DMS114 treated with DMSO at 0.1 percent for 48 hours (cell line): ENCODE measurements around the gene AATF.

ENCODE experiments used
- DNase-seq: peaks from one replicate; lab custom pipeline; 2025; ENCODE audit not compliant: unreplicated experiment; lab: John Stamatoyannopoulos, UW

AATF gene

DNA sequence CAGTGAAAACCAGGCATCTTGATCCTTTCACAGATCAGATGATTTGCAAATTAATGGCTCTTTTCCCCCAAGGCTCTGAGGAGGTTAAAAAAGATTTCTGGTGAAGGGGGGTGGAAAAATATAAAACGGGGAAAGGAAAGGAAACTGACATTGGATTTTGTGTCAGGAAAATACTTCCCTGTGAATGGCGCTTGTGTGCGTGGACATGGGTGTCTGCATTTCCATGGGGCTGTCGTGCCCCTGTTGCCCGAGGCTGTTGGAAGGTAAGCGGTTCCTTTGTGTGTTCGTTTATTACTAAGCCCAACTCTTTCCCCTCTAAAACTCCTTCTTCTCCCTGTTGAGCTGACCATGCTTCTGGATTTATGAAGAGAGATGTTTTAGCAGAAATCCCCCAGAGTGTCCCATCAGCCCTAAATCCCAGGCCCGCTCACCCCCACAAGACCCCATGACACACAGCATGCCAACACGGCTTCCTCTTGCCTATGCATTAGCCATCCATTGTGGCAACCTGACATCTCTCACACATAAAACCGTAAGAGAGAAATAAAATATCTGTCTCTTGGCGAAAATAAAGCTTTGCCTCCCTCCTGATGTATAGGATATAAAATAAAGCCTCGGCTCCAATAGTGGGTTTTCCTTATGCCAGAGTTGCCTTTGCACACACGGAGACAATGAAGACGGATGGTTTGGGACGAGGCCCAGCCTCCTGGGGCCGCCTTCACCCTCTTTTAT, 18.7 kb upstream of the AATF start:
- no peak for DNase-seq

DNA sequence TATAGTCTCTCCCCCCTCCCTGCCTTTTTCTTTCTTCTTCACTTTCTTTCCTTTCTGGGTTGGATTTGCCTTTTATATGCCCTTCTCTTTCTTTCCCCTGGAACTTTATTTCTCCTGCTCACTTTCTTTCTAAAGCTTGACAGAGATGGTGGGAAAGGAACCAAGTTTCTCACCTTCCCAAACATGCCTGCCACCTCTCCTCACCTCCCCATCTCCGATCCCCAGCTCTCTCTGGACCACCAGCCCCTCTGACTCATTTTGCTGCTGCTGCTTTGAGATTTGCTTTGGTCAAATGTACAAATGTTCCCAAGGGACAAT, 18.2 kb upstream of the AATF start:
- DNase-seq = no peak

DNA sequence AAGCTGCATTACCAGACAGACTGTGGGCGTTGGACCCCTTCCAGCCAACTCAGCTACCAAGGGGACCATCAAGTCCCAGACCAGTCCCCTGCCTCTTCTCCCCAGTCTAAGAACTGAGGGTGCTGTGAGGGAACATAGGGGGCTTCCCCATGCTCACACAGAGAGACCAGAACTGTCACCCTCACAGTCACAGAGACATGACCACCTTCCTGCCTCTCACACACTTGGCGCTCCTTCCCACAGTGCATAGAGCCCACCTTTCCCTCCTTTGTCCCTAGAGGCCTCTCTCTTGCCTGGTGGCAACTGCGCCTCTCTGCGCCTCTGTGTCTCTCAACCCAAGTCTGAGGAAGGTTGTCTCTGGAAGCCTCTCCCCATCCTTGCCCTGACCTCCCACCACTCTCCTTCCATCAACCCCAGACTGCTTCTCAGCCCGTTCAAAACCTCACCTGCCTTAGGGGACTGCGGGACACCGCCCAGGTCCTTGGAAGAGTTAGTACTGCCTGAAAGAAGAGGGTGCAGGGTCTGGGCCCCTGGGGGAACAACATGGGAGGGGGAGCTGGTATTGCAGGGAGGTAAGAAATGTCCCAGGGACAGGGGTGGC, 17.6 kb upstream of the AATF start:
- DNase-seq = no peak

DNA sequence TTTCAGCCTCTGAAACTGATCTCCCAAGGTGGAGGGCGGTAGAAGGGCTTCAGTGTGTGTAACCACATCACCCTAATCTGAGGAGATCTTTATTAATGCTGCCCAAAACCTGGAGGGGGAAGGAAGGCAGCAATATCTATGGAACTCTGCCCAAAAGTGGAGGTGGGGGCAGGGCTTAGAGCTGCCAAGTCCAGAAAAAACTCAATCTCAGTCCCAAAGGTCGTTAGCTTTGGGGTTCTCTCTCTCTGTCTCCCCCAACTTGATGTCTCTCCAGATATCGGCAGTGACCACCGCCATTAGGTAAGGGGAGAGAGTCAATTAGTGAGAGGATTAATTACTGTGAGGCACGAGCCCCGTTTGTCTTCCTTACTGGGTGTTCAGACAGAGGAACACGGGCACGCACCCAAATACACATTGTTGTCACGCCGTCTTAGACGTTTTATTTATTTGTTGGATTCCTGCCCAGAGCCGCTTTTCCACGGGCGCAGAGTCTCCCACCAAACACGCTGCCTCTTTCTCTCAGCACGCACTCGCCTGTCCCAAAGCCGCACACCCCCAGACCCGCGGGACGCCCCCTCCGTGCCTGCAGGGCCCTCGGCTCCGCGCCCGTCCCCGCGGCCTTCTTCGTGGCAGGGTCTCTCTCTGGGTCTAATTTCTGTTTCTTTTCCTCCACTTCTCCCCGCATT, 16.9 kb upstream of the AATF start:
- DNase-seq = no peak

DNA sequence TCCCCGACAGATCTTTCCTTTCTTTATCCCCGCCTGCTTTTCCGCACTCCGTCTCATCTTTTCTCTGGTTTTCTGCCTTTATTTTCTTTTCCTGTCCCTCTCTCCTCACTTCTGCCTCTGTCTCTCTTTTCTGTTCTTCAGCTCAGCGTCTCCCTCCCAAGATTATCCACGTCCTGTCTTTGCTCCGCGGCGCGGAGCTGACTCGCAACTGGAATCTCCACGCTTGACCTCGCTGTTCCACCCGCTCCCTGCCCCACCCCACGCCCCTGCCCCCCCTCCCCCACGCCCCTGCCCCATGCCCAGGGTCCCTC, 16.4 kb upstream of the AATF start:
- no peak for DNase-seq

DNA sequence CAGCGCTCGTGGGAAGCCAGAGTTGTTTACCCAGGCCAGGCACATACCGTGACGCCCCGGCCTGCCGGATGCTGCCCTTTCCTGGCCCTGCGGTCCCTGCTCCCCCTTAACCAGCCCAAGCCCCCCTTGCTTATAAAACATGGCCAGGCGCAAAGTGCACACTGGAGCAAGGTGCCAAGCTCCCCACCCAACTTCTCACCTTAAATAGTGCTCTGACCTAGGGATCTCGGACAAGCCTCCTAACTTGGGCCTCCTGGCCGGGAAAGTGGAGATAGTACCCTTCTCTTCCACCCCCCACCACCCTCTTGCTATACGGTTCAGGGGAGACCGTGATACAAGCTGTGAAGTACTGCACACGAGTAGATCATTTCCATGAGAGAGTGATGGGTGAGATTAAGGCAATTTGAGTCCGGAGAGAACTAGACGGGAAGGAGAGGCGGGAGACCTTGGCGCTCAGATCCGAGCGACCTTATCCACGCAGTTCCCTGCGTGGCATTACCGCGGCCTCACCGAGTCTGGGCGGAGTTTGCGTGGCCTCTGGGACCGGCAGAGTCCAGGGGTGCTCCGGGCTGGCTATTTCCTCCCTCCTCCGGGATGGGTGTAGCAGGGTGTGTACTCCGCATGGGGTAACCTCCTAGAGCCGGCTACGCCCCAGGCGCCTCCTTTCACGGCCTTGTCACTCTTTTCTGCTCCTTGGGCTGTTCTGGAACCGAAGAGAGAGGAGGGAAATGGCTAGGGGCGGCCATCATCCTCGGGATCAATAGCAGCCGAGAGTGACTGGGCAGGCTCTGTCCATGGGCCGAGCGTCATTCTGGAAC, 15.9 kb upstream of the AATF start:
- DNase-seq = no peak

DNA sequence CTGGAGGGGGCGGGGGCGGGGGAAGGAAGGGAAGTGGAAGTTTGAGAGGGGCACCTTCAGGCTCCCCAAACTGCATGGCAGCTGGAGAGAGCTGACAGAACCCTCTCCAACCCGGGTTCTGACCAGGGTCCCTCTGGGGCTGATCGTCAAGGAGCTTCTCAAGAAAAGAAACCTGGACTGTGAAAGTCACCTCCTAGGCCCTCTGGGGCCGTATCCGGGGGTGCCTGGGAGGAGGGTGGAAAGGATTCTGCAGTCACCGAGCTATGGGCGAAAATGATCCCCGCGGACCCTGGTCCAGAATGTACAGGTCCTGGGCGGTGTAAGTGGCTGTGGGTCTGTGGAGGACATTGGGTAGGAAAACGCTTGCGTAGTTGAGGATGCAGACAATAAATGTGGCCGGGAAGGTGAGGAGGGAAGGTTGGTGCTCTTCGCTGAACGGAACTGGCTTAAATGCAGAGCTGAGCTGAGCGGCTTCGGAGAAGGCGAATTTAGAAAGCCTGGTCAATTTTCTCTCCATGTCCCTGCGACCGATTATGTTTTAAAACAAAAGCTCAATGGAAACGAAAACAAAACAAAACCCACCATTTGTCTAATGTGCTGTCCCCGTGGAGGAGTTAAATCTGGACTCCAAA, 15.1 kb upstream of the AATF start:
- no peak for DNase-seq

DNA sequence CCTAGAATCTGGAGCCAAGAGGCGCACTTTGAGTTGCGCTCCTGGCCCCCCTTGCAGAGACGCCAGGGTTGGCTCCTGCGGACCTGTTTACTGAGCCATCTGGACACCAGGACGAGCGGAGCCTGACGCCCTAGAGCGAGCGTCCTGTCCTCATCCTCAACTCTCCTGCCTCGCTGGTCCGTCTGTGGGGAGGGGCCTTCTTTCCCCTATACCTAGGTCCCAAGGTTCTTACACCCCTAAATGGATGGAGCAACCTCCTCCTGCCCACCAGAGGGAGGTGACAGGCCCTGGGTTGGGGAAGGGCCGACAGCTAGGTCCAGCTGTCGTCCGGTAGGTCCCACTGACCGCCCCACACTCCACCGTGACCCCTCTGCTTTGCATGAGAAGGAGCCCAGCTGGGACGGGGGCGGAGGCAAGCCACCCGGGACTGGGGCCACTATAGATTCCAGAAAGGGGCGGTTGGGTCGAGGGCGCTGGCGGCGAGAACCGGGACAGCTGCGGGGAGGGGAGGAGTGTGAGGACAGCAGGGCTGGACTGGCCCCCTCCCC, 14.5 kb upstream of the AATF start:
- no peak for DNase-seq

DNA sequence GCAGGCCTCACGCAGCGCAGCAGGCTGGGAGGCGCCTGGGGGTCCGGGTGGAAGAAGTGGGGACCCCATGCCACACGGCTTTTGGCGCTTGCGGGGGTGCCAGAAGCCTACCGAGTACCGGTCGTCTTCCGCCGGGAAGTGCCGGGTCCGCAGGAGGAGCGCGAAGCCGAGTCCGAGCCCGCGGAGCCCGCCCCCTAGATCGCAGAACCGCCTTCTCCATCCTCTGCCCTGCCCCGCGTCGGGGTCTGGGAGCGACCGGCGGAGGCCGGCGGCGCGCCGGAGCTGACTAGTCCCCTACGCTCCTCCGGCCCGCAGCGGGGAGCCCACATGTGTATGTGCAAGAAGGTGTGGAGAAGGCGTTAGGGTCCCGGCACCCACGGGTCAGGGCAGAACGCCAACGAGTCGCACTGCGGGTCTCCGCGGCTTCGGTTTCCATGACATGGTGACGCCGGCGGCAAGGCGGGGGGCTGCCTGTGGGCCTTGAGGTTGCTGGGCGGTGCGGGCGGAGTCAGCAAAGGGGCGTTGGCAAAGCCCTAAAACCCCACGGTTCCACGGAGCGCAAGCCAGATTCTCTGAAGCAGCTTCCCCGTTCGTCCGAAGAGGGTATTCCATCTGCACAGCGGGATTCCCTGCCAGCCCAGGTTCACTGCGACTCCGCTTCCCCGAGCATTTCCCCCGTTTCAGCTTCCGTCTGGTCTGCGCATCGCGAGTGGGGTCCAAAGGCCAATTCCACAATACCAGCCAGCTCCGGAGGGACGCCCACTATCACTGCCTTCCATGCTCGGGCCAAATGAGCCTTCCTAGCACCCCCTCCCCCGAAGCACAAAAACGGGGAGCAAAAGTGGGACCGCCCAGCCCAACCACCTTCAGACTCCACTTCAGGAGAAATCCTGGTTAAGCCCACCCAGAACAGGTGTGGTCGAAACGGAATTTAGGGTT, 13.8 kb upstream of the AATF start:
- peak; percentile 34 for DNase-seq

DNA sequence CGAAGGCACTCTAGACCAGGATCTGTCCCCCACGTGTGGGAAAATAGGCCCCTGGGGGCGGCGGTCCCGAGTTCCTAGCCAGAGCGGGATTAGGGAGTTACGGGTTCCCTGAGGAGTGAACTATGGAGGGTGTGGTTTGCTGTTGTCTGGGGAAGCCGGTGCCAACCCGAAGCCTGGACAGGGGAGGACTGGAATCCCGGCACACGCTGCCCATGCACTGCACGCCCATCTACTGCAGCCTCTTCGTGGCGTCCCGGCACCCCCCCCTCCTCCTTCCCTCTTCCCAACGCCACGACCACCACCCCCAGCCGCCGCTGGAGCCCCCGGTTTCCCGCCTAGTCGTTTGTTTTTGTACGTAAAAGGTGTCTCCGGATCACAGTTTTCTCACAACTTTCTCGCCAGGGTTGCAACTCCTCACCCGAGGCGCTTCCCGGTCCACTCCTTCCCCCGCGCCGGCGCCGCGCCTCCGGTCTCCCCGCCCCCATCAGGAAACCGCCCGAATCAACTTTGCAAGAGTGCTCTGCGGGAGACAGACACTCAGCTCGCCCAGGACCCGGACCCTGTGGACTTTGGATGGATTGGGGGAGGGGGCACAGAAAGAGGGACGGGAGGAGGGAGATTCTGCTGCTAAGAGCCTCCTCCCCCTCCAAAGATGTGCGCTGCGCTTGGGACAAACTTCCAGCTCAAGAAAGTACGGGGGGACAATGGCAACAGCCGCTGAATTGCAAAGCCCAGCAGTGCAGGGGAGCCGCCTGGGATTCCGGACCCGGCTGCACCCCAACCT, 12.9 kb upstream of the AATF start:
- DNase-seq = peak; percentile 23

DNA sequence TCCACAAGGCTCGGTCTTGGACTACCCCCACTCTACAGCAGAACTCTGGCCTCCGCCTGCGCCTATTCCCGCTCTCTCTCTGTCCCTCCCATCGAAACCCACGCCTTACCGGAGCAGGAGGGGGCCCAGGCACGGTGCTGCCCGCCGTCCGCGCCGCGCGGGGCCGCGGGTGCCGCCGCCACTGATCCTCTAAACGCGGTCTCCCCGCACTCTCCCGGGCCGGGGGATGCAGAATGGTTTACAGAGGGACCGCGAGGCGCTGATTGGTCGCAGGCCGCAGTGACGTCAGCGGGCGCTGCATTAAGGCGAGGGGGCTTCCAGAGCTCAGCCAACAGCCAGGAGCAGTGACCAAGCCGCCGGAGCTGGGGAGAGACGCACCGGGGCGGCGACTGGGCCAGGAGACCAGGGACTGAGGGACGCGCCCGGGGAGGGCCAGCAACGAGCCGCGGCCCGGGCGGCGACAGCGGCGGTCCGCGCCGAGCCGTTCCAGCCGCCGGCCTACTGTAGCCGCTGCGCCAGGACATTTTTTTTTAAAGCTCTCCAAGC, 12.2 kb upstream of the AATF start:
- DNase-seq = peak; percentile 4

DNA sequence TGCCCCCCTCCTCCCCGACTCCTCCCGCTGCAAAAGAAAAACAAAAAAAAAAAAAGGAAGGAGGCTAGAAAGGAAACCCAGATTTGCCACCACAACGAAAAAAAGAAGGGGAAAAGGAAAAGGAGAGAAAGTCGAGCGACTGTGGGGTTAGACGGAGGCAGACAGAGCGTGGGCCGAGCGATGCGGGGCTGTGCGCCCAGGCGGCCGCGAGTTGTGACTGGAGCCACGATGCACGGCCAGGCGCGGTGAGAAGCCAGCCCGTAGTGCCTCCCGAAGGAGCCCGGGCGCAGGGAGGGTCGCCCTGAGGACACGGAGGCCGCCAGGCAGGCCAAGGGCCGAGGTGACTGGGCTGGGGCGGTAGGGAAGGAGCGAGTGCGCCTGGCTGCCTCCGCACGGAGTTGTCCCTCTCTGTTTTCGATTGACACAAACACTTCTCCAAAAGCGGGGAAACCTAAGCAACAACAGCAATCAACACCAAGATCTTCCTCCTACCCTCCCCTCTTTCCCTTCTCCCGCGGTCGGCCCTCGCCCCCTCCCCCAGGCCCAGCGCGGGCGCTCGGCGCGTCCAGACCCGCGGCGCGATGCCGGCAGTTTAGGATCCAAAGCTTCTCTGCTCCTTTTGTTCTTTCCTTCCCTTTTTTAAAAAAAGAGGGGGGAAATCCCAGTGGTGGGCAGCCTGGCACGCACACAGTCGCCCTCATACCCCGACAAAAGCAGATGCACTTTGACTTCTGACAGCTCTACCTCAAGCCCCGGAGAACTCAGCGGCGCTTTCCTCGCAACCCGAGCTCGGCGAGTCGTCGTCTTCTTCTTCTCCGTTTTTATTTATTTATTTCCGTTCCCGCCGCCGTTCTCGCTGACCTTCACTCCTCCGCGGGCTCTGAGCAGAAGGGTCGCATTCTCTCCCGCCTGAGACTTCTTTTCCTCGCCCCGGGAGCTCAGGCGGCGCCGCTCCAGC, 11.5 kb upstream of the AATF start, which contains the start of gene LHX1:
Gene LHX1, plus strand, starts transcription at position 475 of the 958 bp plus-strand sequence. CDS start 723 bp downstream, outside the sequence.
- no peak for DNase-seq

DNA sequence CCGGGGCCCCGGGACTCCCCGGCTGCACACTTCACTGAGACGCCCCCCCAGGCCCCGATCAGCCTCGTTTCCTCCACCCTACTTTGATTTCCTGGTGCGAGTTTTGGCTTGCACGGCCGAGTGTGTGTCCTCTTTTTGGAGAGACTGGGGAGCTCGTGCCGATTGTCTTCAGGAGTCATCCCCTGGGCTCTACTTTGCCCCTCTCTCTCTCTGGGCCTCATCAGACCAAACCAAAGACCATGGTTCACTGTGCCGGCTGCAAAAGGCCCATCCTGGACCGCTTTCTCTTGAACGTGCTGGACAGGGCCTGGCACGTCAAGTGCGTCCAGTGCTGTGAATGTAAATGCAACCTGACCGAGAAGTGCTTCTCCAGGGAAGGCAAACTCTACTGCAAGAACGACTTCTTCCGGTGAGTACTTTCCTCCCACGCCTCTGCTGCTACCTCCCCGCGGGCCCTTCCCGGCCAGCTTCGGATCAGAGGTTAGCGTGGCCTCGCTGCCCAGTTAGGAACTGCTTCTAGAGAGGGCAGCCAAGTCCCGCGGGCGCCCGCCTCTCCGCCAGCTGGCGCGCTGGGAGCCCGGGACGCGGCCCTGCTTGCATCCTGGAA, 10.7 kb upstream of the AATF start:
- no peak for DNase-seq

DNA sequence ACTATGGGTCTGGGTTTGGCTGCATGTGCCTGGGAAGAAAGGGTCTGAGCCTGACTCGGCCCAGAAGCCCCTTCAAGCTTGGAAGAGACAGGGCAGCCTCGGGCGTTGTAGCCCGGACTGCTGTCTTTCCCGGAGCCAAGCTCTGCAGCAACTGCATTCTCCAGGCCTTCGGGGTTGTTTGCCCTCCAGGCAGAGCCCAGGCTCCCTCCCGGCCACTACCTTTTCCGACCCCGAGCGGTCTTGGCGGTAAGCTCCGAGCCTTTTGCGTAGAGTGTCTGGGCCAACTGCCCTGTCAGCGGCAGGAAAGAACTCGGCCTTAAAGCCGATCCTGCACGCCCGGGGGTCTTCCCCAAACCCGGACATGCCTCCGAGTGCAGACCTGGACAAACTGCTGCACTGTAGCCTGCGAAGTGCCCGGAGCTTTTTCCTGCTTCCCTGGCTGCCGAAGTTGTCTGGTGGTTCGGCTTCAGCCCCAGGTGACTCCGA, 10.1 kb upstream of the AATF start:
- no peak for DNase-seq

DNA sequence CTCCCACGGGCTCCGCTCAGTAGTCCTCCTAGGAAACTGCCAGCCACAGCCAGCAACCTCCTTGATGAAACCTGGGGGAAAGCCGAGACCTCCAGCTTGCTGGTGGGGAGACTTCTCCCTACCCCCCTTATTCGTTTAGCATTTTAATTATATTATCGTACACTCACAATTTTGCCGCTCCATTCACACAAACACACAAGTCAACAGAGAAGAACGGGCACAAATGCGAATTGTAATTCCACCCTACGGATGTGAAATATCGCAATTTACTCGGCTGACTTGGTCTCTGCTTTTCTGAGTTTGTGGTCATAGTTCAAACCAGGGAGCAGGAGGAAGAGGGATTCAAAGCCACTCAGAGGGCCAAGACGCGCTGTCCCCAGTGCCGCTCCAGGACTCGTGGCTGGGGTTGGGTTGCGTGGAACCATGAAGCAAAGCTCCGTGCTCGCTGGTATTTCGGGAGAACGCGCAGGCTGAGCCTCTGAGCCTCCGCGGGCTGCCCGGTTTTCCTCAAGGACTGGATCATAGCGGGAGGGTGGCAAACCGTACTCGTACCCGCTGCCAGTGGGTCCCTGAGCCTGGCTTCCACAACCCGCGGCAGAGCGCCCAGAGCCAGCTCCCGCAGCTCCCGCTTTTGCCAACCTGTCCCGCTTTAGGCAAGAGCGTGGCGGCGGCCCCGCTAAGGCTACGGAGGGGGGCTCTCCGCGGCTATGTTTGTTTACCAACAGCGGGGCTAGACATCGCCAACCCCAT, 9.5 kb upstream of the AATF start:
- DNase-seq = no peak

DNA sequence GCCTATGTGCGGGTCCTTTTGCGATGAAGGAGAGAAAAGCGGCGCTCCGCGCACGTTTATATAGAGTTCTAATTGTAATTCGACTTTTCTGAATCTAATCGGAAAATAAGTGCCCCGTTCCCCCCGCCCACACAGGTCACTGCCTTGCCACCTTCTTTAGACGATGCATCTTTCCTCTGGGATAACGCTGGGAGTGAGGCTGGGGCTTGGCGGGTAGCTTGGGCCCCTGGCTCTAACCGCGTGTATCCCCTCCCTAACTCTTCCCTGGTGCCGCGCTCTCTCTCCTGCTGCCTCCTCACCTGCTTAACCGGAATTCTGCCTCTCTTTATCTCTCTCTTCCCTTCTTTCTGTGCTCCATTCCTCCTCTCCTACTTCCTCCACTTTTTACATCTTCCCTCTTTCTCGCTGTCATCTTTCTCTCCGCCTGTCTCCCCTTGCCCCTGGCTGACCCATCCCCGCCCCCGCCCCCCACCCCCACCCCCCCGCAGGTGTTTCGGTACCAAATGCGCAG, 8.9 kb upstream of the AATF start:
- no peak for DNase-seq
